ENCODE data around the gene LDHD.

DNA sequence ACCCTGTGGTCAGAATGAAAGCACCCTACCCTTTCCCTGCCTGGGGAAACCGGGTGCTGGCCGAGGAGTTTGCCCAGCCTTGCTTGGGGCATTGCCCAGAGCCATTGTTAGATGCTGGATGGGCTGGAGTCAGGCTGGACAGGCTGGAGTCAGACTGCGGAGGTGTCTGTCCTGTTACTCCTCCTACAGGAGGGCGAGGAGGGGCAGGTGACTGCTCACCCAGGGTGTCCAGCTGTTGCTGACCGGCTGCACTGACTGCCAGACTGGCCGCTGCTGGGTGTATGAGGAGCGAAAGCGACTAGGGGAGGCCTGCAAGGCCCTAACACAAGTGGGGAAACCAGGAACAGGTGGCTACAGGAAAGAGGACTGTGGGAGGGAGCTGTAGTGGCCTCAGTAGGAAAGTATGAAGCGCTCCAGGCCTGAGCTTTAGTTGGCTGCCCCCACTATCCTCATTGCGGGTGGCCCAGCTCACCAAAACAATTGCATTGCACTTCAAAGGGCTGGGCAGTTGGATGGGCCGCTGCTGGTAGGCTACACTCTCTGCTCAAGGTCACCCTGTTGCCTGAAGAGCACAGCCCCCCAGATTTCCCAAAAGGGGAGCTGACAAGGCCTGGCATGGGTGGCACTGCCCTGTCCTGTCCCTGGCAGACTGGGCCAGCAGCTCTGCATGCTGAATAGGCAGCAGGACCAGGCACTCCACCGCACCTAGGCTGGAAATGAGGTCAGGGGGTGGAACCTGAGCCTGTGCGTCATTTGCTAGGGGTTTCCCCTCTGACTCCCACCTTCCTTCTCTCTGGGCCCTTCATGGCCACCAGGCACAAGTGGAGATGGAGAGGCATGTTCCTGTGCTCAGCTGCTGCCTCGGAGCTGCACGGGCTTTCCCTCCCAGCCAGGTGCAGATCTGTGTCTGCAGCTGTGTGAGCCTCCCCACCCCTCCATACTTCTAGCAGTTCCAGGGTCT is 18.4 kb downstream of the LDHD start:
- TF ChIP-seq, protein P1, sequence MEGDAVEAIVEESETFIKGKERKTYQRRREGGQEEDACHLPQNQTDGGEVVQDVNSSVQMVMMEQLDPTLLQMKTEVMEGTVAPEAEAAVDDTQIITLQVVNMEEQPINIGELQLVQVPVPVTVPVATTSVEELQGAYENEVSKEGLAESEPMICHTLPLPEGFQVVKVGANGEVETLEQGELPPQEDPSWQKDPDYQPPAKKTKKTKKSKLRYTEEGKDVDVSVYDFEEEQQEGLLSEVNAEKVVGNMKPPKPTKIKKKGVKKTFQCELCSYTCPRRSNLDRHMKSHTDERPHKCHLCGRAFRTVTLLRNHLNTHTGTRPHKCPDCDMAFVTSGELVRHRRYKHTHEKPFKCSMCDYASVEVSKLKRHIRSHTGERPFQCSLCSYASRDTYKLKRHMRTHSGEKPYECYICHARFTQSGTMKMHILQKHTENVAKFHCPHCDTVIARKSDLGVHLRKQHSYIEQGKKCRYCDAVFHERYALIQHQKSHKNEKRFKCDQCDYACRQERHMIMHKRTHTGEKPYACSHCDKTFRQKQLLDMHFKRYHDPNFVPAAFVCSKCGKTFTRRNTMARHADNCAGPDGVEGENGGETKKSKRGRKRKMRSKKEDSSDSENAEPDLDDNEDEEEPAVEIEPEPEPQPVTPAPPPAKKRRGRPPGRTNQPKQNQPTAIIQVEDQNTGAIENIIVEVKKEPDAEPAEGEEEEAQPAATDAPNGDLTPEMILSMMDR (conservative IDR thresholded peaks at IDR 0.05; ENCODE audit: low read length): no peak
- no peak for TF ChIP-seq EZH2phosphoT487 (IDR thresholded peaks at IDR 0.05; ENCODE audit: borderline replicate concordance)

Measured in Loucy (cell line).